GM10266 (cell line): Measurements from ENCODE around the gene PELI3.
A peak's percentile ranks its signal among the peaks of the same experiment; 100 is the strongest.

ENCODE experiments used
- DNase-seq: peaks from one replicate; pipeline ENCODE4 v3.0.0; 2012; ENCODE audit errors: extremely low spot score
- TF ChIP-seq, protein P1 (sequence below): IDR thresholded peaks from 2 replicates; pipeline ENCODE4 v1.5.1; 2012; ENCODE audit warnings: mild to moderate bottlenecking, low read depth; ENCODE audit not compliant: control insufficient read depth, insufficient read depth; ENCODE audit errors: missing control alignments

Gene PELI3

DNA sequence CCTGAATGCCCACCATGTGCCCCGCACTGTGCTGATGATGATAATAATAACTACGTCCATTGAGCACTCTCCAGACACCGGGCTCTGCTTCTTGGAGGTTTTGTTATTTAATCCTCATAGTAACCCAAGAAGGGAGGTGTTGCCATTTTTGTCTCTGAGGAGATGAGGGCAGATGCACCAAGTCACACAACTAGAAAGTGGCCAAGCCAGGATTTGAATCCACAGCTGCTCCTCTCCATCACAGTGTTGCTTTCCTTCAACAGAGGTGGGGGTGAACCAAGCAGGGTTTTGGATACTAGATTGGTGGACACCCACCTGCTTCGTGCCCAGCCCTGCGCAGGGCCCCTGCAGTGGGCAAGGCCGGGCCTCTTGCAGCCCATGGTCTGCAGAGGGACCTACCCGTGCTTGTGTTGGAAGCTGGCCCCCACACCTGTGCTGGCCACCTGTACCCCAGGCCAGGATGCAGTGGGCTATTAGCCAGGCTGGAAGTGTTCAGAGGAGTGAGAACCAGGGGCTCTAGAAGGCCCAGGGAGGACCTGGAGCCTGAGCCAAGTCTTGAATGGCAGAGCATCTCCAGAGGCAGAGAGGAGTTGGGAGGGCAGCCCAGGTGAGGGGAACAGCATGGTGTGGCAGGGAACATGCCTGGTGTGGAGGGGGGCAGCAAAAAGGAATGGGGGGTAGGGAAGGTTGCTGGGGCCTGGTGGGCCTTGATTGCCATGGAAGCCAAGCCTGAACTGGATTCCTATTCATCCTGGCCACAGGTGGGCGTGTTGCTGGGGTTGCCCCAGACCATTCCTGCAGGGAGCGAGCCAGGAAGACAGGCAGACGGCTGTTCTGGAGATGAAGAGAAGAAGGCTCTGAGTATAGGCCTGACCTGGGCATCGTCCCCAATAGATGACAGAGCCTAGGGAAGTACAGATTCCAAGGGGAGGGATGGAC is 10.8 kb downstream of the PELI3 start:
- no peak for DNase-seq
- TF ChIP-seq, protein P1, sequence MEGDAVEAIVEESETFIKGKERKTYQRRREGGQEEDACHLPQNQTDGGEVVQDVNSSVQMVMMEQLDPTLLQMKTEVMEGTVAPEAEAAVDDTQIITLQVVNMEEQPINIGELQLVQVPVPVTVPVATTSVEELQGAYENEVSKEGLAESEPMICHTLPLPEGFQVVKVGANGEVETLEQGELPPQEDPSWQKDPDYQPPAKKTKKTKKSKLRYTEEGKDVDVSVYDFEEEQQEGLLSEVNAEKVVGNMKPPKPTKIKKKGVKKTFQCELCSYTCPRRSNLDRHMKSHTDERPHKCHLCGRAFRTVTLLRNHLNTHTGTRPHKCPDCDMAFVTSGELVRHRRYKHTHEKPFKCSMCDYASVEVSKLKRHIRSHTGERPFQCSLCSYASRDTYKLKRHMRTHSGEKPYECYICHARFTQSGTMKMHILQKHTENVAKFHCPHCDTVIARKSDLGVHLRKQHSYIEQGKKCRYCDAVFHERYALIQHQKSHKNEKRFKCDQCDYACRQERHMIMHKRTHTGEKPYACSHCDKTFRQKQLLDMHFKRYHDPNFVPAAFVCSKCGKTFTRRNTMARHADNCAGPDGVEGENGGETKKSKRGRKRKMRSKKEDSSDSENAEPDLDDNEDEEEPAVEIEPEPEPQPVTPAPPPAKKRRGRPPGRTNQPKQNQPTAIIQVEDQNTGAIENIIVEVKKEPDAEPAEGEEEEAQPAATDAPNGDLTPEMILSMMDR = no peak

- peak; percentile 76 for DNase-seq
- TF ChIP-seq, protein P1 = peak; percentile 79
Measured at GRCh38 chr11:66478729-66479393, 12.2 kb downstream of the PELI3 start.

- DNase-seq = peak; percentile 47
- TF ChIP-seq, protein P1 = no peak
Measured at GRCh38 chr11:66479394-66480116, 12.8 kb downstream of the PELI3 start.

DNA sequence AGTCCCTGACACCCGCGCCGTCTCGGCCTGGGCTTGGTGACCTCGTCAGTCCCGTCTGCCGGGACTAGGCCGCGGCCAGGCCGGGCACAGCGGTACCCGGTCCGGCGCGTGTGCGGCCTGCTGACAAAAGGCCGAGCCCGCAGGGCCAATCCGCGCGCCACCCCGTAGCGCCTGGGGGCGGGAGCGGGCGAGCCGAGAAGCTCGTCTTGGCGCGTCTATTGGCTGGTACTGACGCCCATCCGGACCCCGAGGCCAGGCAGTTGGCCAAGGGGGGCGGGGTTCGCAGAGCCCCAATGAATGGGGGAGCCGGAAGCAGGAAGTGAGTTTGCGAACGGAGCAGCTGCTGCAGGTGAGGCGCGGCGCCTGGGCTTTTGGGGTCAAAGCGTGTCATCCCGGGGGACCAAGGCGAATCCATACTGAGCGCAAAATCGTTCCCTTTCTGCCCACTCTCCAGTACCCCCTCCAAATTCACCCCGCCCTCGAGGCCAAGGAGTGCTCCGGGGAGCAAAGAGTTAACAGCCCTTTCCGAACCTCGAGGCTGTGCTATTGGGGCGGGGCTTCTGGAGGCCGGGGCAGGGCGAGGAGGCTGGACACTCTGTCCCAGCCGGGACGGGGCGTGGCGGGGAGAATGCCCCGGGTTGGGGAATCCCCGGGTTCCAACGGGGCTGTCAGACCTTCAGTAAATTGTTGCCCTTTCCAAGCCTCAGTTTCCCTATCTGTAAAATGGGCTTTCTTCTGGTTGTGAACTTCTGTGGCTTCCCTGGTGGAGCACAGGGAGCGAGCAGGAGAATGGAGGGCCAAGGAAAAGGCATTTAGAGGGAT is 13.6 kb downstream of the PELI3 start, which contains the start of gene DPP3:
TSS of gene DPP3 (plus strand) at position 318 of the 822 bp plus-strand sequence. CDS start 1,767 bp downstream, outside the sequence.
- TF ChIP-seq, protein P1 = no peak
- peak; percentile 100 for DNase-seq

- TF ChIP-seq, protein P1 = no peak
- DNase-seq = no peak
Measured at GRCh38 chr11:66484806-66485380, 18.2 kb downstream of the PELI3 start.

DNA sequence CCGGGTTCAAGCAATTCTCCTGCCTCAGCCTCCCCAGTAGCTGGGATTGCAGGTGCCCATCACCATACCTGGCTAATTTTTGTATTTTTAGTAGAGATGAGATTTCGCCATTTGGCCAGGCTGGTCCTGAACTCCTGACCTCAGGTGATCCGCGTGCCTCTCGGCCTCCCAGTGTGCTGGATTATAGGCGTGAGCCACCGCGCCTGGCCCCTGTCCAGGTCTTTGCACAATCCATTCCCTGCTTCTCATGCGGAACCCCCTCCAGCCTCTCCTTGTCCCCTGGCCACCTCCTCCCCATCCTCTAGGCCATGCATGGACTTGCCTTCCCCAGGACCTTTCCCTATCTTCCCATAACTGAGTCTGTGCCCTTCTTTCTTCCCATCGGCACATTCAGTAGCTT is 22.3 kb downstream of the PELI3 start:
- DNase-seq = no peak
- TF ChIP-seq, protein P1 = no peak
